Activated naive CD4-positive, alpha-beta T cell treated with anti-CD3 and anti-CD28 coated beads, Interleukin-2, amount 50 U/mL, for 72 hours (primary cell): Measurements from ENCODE around the gene NME4. TPM values are rescaled to one million over a fixed set of nuclear protein-coding genes. Genes with fewer than 3 reads are reported as not detected.
"Not testable (repeated sequence)": the region's sequence is repeated elsewhere in the genome, so short reads cannot be mapped to it uniquely, and the experiment has no call there.

Experiments used
- ATAC-seq, 2 donors: fragments of 150-1000 bp; cut with Tn5 transposase; 2 replicates each; pipeline ENCODE4 v1.10.0; 2021; ENCODE audit warnings: mild to moderate bottlenecking in 2 of 2, moderate library complexity in 2 of 2
- DNase-seq, 2 donors: peaks; one replicate each; pipeline ENCODE4 v3.0.0; 2021 to 2022; ENCODE audit warnings: low spot score in 2 of 2
- H3K27ac Mint-ChIP-seq, 2 donors: one replicate each; pipeline ENCODE4 v1.8.0; 2022; ENCODE audit warnings: mild to moderate bottlenecking in 2 of 2, mixed read lengths in 2 of 2
- H3K36me3 Mint-ChIP-seq, 2 donors: one replicate each; pipeline ENCODE4 v1.8.0; 2022; ENCODE audit warnings: mixed read lengths in 2 of 2
- H3K9me3 Mint-ChIP-seq, 2 donors: one replicate each; pipeline ENCODE4 v1.8.0; 2022; ENCODE audit warnings: mixed read lengths in 2 of 2
- total RNA-seq, 2 donors: library from RNA; stranded (reverse); gene quantifications; one replicate each; pipeline ENCODE4 v1.2.3, GENCODE V29; 2022

The NME4 gene
- total RNA-seq = 10 to 100 TPM; 15.6 to 58.4 TPM

GRCh38 chr16:397135-397661 is at the start of gene NME4:
TSS of gene NME4 (plus strand) at chr16:397199. CDS start at chr16:397223, 24 bp downstream.
- peaks cover 0 to under 1% of the 10 kb centered on the region in 2 donors for H3K36me3 Mint-ChIP-seq
- no peak for DNase-seq
- no peaks in the 10 kb centered on the region for H3K9me3 Mint-ChIP-seq
- peak within 1 kb of the TSS in 1 of 2 donors; percentile 36 for H3K27ac Mint-ChIP-seq
- ATAC-seq = peak in 1 of 2 donors; percentile 12

GRCh38 chr16:347203-347602 is 49.8 kb upstream of the NME4 start:
- ATAC-seq = no peak
- DNase-seq = no peak
- no peak overlapping the region for H3K27ac Mint-ChIP-seq
- H3K9me3 Mint-ChIP-seq = no peaks in the 10 kb centered on the region
- H3K36me3 Mint-ChIP-seq = peaks cover 17 to 23% of the 10 kb centered on the region in 2 donors

DNA sequence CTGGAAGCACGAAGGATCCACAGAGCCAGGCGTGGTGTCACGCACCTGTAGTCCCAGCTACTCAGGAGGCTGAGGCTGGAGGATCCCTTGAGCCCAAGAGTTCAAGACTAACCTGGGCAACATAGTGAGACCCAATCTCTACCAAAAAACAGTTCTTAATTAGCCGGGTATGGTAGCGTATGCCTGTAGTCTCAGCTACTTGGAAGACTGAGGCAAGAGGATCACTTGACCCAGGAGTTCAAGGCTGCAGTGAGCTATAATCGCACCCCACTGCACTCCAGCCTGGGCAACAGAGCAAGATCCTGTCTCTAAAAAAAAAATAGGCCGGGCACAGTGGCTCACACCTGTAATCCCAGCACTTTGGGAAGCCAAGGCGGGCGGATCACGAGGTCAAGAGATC is 48.5 kb upstream of the NME4 start:
- ATAC-seq, DNase-seq, H3K9me3 Mint-ChIP-seq, H3K27ac Mint-ChIP-seq: not testable (repeated sequence)
- peaks cover 17 to 23% of the 10 kb centered on the region in 2 donors for H3K36me3 Mint-ChIP-seq

DNA sequence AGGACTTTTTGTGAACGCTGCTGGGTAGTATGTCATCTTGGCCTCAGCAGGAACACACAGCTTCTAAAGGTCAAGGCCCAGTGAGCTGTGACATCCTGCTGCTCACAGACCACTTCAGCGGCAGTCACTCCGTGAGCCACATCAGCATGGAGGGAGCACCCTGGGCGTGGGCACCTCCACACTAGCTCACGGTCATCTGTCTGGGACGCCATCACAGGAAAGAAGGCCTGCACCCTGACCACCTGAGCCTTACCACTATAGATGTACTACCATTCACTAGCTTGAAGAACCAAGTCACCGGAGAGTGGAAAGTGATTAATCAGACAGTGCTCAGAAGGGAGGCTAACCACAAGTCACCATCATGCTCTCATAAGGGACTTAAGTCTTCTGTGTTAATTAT is 47.8 kb upstream of the NME4 start:
- Mint-ChIP-seq H3K36me3 (peaks cover 17 to 23% of the 10 kb centered on the region in 2 donors), H3K27ac (no peak overlapping the region), H3K9me3 (no peaks in the 10 kb centered on the region)
- DNase-seq (peak in 1 of 2 donors; percentile 65), ATAC-seq (peak in 1 of 2 donors; percentile 52)

GRCh38 chr16:350203-350602 is 46.8 kb upstream of the NME4 start:
- Mint-ChIP-seq H3K9me3 (no peaks in the 10 kb centered on the region), H3K36me3 (peaks cover 11 to 16% of the 10 kb centered on the region in 2 donors), H3K27ac (no peak overlapping the region)
- DNase-seq (no peak), ATAC-seq (no peak)

- H3K9me3 Mint-ChIP-seq = no peaks in the 10 kb centered on the region
- peaks cover 8 to 10% of the 10 kb centered on the region in 2 donors for H3K36me3 Mint-ChIP-seq
- peak overlapping the region in 1 of 2 donors; percentile 98 for H3K27ac Mint-ChIP-seq
- ATAC-seq (peak; percentile 32 to 34), DNase-seq (peak in 1 of 2 donors; percentile 60)
Measured at GRCh38 chr16:351804-352520, 45.0 kb upstream of the NME4 start.

GRCh38 chr16:352547-353403 is 44.2 kb upstream of the NME4 start, which contains the start of gene AXIN1:
TSS of gene AXIN1 (minus strand) at chr16:352723. CDS start at chr16:347025, 5,698 bp downstream.
- H3K27ac Mint-ChIP-seq = peak within 1 kb of the TSS in 1 of 2 donors; percentile 98
- ATAC-seq (peak; percentile 70 to 87), DNase-seq (peak; percentile 98 to 100)
- H3K9me3 Mint-ChIP-seq = no peaks in the 10 kb centered on the region
- H3K36me3 Mint-ChIP-seq = peaks cover 5 to 8% of the 10 kb centered on the region in 2 donors

DNA sequence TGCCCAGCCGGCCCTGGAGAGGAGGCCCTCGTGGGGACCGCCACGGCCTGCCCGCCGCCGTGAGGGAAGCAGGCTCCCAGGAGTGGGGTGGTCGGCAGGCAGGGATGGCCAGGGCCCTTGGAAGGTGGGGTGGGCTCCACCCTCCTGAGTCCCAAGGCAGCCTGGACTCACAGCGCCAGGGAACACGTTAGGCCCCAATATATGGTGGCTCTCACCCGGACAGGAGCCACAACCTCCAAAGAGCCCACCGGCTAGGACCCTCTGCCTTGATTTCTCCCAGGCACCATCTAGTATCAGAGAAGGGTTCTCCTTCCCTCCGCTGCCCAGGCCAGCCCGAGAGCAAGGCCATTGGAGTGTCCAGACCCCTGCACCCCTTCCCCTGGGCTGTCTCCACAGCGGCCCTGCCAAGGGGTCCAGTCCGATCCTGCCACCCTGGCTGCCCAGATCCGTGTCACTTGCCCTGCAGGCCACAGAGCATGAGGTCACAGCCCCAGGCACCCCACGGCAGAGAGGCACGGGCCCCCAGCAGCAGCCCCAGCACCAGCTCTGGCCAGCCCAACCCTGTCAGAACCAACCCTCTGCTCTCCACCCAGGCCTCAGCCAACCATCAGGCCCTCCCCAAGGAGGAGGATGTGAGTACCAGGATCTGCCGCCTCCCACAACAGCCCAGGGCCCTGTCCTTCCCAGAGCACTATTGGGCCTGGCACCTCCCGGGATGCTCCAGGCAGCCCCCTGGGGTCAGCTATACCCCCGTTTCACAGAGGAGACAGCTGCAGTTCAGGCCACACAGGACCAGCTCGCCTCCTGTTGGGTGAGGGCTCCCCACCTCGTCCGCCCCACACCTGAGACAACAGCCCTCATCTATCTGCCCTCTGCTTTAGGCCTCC is 43.4 kb upstream of the NME4 start:
- ATAC-seq (no peak), DNase-seq (peak in 1 of 2 donors; percentile 62)
- H3K36me3 Mint-ChIP-seq = peaks cover 5 to 8% of the 10 kb centered on the region in 2 donors
- H3K9me3 Mint-ChIP-seq = no peaks in the 10 kb centered on the region
- peak overlapping the region in 1 of 2 donors; percentile 28 for H3K27ac Mint-ChIP-seq

DNA sequence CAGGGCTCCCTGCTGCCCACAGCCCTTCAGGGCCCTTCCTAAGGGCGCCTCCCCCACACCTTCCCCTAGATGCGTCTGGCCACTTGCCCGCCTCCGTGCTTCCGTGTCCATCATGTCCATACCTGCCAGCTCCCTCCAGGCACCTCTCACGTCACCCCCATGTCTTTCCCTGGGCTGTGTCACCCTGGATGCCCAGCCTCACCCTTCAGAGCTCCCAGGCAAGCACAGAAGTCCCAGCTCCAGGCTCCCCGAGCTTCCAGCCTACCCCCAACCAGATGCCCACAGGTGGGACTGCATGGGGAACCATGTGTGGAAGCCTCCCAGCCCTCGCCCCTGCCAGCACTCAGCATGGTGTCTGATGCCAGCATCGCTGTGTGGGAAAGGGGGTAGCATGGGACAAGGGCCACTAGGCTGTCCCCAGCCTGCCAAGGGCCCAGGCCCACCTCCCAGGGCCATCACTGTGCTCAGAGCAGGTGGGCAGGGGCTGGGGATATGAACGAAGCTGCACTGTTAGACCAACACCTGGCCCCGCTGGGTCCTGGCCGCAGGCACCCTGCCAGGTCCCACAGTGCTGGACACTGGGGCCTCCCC is 42.6 kb upstream of the NME4 start:
- H3K36me3 Mint-ChIP-seq = peaks cover 5 to 8% of the 10 kb centered on the region in 2 donors
- DNase-seq (peak in 1 of 2 donors; percentile 60), ATAC-seq (no peak)
- H3K27ac Mint-ChIP-seq = peak overlapping the region in 1 of 2 donors; percentile 28
- no peaks in the 10 kb centered on the region for H3K9me3 Mint-ChIP-seq

GRCh38 chr16:354971-355461 is 42.0 kb upstream of the NME4 start:
- peak in 1 of 2 donors; percentile 56 for DNase-seq
- Mint-ChIP-seq H3K9me3 (no peaks in the 10 kb centered on the region), H3K27ac (peak overlapping the region; percentile 40 to 46), H3K36me3 (peaks cover 5 to 8% of the 10 kb centered on the region in 2 donors)
- ATAC-seq = no peak

GRCh38 chr16:356741-357140 is 40.3 kb upstream of the NME4 start:
- no peak overlapping the region for H3K27ac Mint-ChIP-seq
- H3K36me3 Mint-ChIP-seq = no peaks in the 10 kb centered on the region
- no peak for DNase-seq
- ATAC-seq = no peak
- H3K9me3 Mint-ChIP-seq = no peaks in the 10 kb centered on the region

GRCh38 chr16:359067-359763 is 37.8 kb upstream of the NME4 start:
- peak in 1 of 2 donors; percentile 56 for DNase-seq
- Mint-ChIP-seq H3K9me3 (no peaks in the 10 kb centered on the region), H3K27ac (no peak overlapping the region), H3K36me3 (no peaks in the 10 kb centered on the region)
- ATAC-seq = no peak

DNA sequence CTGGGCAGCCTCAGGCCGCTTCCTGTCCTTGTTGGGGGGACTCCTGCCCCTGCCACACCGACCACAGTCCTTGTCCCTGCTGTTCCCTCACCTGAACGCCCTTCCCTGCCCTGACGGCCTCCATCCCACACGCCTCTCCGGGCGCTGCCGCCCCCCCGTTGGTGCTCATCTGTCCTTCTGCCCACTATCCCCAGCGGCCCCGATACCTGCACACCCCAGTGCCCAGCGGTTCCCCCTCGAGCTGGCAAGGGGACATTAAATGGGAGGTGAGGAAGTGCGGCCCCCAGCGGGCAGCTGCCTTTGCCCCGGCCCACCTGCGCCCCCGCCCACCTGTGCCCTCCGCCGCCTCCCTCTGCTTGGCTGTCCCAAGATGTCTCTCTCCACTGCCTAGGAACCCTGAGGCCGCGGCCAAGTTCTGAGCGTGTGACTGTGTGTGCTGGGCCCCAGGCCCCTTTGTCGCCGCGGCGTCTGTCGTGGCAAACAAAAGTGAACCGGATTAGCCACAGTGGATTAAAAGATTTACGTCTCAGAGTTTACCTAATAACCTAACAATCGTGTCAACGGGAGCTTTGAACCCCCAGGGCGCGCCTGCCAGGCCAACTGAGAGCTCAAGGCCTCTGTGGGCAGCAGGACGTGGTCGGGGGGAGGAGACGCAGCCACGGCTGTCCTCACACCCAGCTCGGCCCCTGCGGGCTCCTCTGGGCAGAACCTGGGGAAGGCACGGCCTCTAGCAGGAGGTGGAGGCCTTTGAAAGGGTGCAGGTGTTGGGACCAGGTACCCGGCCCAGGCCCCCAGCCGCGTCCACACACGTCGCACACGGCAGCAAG is 36.9 kb upstream of the NME4 start:
- H3K36me3 Mint-ChIP-seq = no peaks in the 10 kb centered on the region
- H3K27ac Mint-ChIP-seq = no peak overlapping the region
- ATAC-seq = no peak
- H3K9me3 Mint-ChIP-seq = no peaks in the 10 kb centered on the region
- peak in 1 of 2 donors; percentile 56 for DNase-seq

DNA sequence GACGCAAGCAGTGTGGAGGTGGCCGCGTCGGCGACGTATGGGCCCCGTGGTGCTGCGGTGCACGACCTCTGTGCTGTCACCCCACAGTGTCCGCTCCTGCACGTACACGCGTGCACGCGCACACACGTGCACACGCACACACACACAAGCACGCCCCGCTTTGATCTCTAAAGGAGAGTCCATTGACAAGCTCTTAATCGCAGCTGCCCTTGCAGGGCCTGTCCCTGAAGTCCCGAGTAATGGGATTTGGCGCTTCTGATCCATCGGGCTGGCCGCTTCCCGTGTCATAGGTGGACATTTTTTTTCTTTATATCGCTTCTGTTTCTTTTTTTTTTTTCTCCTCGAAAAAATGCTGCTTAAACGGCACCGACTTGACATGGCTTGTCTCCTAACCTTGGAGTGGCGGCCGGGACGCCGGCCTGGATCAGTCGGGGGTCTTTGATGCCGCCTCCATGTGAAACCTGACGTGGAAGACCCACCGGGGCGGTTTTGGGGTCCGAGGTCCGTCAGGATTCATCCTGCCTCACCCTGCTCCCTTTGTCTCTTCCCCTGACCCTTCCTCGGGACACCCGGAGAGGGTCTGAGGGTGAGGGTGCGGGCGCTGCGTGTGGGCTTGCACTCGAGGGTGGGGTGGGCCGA is 36.2 kb upstream of the NME4 start:
- DNase-seq (no peak), ATAC-seq (no peak)
- Mint-ChIP-seq H3K27ac (no peak overlapping the region), H3K36me3 (no peaks in the 10 kb centered on the region), H3K9me3 (no peaks in the 10 kb centered on the region)
